ENCODE results near the gene PEX11B.

PEX11B gene

DNA sequence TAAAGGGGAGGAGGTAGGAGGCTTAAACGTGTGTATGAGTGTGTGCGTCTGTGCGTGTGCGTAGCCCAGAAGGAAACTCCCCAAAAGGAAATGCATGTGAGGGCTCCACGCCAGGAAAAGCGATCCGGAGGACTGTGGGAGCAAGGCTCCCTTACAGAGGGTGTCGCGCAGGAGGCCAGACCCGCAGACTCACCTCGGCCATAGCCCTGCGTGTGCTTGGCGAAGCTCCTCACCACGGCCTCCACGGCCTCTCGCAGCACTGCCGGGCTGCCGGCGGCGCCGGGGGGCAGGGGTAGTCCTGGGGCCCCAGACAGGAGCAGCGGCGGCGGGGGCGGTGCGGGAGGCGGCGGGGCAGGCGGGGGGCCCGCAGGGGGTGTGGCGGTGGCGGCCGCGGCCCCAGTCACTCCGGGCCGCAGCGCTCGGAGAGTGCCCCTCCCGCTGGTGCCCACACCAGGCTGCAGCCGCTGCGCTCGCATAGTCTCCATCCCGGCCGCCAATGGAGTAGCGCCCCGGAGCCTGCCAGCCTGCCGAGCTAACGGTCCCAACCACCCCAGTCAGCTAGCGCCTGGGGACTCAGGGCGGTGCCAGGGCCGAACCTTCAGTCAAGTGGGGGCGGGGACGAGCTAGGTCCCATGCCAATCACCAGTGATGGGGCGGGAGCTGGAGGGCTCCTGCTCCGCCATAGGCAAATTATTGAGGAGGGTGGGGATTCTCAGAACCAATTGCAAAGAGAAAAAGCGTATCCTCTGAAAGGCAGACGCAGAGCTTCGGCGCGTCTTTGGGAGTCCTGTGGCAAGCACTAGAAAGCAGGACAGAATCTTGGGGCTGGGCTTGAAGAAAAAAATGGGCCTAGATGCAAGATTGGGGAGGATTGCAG is 39.2 kb upstream of the PEX11B start, which contains the start of gene LIX1L (continued):
- TF ChIP-seq ZNF560 (tag by site-specific recombination; IDR thresholded peaks at IDR 0.05; ENCODE audit: borderline replicate concordance) (no peak), ZNF785 (tag by site-specific recombination; IDR thresholded peaks at IDR 0.05) (no peak), ZNF658 (tag by site-specific recombination; IDR thresholded peaks at IDR 0.05) (no peak), IKZF3 (tag by site-specific recombination; IDR thresholded peaks at IDR 0.05) (peak; percentile 72), ZBTB7A (tag by site-specific recombination; IDR thresholded peaks at IDR 0.05; ENCODE audit: low read depth) (no peak), GFI1B (tag by site-specific recombination; IDR thresholded peaks at IDR 0.05) (no peak), ZFP41 (tag by site-specific recombination; IDR thresholded peaks at IDR 0.05; ENCODE audit: borderline replicate concordance) (no peak), ZNF133 (tag by site-specific recombination; IDR thresholded peaks at IDR 0.05) (no peak), ZNF341 (tag by site-specific recombination; IDR thresholded peaks at IDR 0.05; ENCODE audit: low read depth) (peak; percentile 47), ZBTB21 (tag by site-specific recombination; IDR thresholded peaks at IDR 0.05) (no peak), ZBTB17 (tag by site-specific recombination; IDR thresholded peaks at IDR 0.05) (peak; percentile 50; the same call in 1 of the 2 replicates), ZNF19 (tag by site-specific recombination; IDR thresholded peaks at IDR 0.05; ENCODE audit: low read depth) (no peak), ZNF660 (tag by site-specific recombination; IDR thresholded peaks at IDR 0.05) (0 out of 2 replicates have a peak, but pooled peaks have one; percentile 62), OVOL3 (tag by site-specific recombination; IDR thresholded peaks at IDR 0.05) (no peak), ZBTB8A (tag by site-specific recombination; IDR thresholded peaks at IDR 0.05) (0 out of 2 replicates have a peak, but pooled peaks have one; percentile 54), HOXC10 (CRISPR knock-in tag; IDR thresholded peaks at IDR 0.05) (no peak), ZNF16 (tag by site-specific recombination; IDR thresholded peaks at IDR 0.05; ENCODE audit: low read depth) (no peak), ZNF423 (tag by site-specific recombination; IDR thresholded peaks at IDR 0.05) (0 out of 2 replicates have a peak, but pooled peaks have one; percentile 20), ZBTB20 (tag by site-specific recombination; IDR thresholded peaks at IDR 0.05) (peak; percentile 90), KLF8 (tag by site-specific recombination; IDR thresholded peaks at IDR 0.05) (peak; percentile 79), ZFP37 (tag by site-specific recombination; IDR thresholded peaks at IDR 0.05) (no peak), ZNF670 (tag by site-specific recombination; IDR thresholded peaks at IDR 0.05; ENCODE audit: low read depth) (no peak), ZFHX2 (tag by site-specific recombination; conservative IDR thresholded peaks at IDR 0.05) (peak; percentile 37), ZNF302 (tag by site-specific recombination; IDR thresholded peaks at IDR 0.05; ENCODE audit: low read depth) (no peak), ZNF514 (tag by site-specific recombination; IDR thresholded peaks at IDR 0.05) (no peak), TRIM28 (IDR thresholded peaks at IDR 0.05; ENCODE audit: borderline replicate concordance, low read length) (no peak; the same call in 1 of the 2 replicates), ZNF558 (tag by site-specific recombination; IDR thresholded peaks at IDR 0.05) (no peak), ZEB2 (tag by site-specific recombination; IDR thresholded peaks at IDR 0.05) (0 out of 2 replicates have a peak, but pooled peaks have one; percentile 21), OSR2 (tag by site-specific recombination; IDR thresholded peaks at IDR 0.05) (peak; percentile 45; the same call in 1 of the 2 replicates), ZSCAN23 (tag by site-specific recombination; IDR thresholded peaks at IDR 0.05) (no peak), SP3 (tag by site-specific recombination; IDR thresholded peaks at IDR 0.05) (peak; percentile 82)
- TF ChIP-seq, protein P1, sequence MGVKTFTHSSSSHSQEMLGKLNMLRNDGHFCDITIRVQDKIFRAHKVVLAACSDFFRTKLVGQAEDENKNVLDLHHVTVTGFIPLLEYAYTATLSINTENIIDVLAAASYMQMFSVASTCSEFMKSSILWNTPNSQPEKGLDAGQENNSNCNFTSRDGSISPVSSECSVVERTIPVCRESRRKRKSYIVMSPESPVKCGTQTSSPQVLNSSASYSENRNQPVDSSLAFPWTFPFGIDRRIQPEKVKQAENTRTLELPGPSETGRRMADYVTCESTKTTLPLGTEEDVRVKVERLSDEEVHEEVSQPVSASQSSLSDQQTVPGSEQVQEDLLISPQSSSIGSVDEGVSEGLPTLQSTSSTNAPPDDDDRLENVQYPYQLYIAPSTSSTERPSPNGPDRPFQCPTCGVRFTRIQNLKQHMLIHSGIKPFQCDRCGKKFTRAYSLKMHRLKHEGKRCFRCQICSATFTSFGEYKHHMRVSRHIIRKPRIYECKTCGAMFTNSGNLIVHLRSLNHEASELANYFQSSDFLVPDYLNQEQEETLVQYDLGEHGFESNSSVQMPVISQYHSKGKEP (tag by site-specific recombination; IDR thresholded peaks at IDR 0.05), result peak; percentile 5; the same call in 1 of the 2 replicates
- TF ChIP-seq, protein P2, sequence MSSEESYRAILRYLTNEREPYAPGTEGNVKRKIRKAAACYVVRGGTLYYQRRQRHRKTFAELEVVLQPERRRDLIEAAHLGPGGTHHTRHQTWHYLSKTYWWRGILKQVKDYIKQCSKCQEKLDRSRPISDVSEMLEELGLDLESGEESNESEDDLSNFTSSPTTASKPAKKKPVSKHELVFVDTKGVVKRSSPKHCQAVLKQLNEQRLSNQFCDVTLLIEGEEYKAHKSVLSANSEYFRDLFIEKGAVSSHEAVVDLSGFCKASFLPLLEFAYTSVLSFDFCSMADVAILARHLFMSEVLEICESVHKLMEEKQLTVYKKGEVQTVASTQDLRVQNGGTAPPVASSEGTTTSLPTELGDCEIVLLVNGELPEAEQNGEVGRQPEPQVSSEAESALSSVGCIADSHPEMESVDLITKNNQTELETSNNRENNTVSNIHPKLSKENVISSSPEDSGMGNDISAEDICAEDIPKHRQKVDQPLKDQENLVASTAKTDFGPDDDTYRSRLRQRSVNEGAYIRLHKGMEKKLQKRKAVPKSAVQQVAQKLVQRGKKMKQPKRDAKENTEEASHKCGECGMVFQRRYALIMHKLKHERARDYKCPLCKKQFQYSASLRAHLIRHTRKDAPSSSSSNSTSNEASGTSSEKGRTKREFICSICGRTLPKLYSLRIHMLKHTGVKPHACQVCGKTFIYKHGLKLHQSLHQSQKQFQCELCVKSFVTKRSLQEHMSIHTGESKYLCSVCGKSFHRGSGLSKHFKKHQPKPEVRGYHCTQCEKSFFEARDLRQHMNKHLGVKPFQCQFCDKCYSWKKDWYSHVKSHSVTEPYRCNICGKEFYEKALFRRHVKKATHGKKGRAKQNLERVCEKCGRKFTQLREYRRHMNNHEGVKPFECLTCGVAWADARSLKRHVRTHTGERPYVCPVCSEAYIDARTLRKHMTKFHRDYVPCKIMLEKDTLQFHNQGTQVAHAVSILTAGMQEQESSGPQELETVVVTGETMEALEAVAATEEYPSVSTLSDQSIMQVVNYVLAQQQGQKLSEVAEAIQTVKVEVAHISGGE (tag by site-specific recombination; conservative IDR thresholded peaks at IDR 0.05; ENCODE audit: low read depth), result peak; percentile 58
- TF ChIP-seq, protein P3, sequence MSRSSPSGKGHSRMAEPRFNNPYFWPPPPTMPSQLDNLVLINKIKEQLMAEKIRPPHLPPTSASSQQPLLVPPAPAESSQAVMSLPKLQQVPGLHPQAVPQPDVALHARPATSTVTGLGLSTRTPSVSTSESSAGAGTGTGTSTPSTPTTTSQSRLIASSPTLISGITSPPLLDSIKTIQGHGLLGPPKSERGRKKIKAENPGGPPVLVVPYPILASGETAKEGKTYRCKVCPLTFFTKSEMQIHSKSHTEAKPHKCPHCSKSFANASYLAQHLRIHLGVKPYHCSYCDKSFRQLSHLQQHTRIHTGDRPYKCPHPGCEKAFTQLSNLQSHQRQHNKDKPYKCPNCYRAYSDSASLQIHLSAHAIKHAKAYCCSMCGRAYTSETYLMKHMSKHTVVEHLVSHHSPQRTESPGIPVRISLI (tag by site-specific recombination; IDR thresholded peaks at IDR 0.05), result no peak
- TF ChIP-seq, protein P4, sequence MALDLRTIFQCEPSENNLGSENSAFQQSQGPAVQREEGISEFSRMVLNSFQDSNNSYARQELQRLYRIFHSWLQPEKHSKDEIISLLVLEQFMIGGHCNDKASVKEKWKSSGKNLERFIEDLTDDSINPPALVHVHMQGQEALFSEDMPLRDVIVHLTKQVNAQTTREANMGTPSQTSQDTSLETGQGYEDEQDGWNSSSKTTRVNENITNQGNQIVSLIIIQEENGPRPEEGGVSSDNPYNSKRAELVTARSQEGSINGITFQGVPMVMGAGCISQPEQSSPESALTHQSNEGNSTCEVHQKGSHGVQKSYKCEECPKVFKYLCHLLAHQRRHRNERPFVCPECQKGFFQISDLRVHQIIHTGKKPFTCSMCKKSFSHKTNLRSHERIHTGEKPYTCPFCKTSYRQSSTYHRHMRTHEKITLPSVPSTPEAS (tag by site-specific recombination; IDR thresholded peaks at IDR 0.05), result peak; percentile 74; the same call in 1 of the 2 replicates

All from HEK293 (cell line).